Activated CD8-positive, alpha-beta T cell treated with anti-CD3 and anti-CD28 coated beads for 36 hours (primary cell): Measurements from ENCODE around the gene MCTP1. TPM values are rescaled to one million over a fixed set of nuclear protein-coding genes. Genes with fewer than 3 reads are reported as not detected.
A peak's percentile ranks its signal among the peaks of the same experiment; 100 is the strongest.

Source experiments
- ATAC-seq: fragments of 200-7000 bp; cut with Tn5 transposase; one replicate; pipeline ENCODE4 v1.10.0; 2021; ENCODE audit warnings: mild to moderate bottlenecking, moderate library complexity
- CTCF ChIA-PET: fragments of 350-600 bp; sonication (Branson Sonifier 250); formaldehyde crosslinking; loops from one replicate; lab custom pipeline; 2021; ENCODE audit warnings: antibody characterized with exemption; lab: Charles Lee
- POLR2A ChIA-PET: fragments of 350-600 bp; sonication (Branson Sonifier 250); formaldehyde crosslinking; loops from one replicate; lab custom pipeline; 2021; ENCODE audit warnings: antibody characterized with exemption; lab: Charles Lee
- DNase-seq: peaks from one replicate; pipeline ENCODE4 v3.0.0-alpha.2; 2020
- H3K27ac Mint-ChIP-seq: one replicate; pipeline ENCODE4 v1.8.0; 2021; ENCODE audit warnings: mild to moderate bottlenecking, mixed read lengths
- H3K27me3 Mint-ChIP-seq: one replicate; pipeline ENCODE4 v1.8.0; 2021; ENCODE audit warnings: mixed read lengths
- H3K36me3 Mint-ChIP-seq: one replicate; pipeline ENCODE4 v1.8.0; 2021; ENCODE audit warnings: low read depth, mixed read lengths
- H3K4me1 Mint-ChIP-seq: one replicate; pipeline ENCODE4 v1.8.0; 2021; ENCODE audit warnings: low read depth, mixed read lengths
- H3K4me3 Mint-ChIP-seq: one replicate; pipeline ENCODE4 v1.8.0; 2021; ENCODE audit warnings: mild to moderate bottlenecking, moderate library complexity, mixed read lengths
- H3K9me3 Mint-ChIP-seq: one replicate; pipeline ENCODE4 v1.8.0; 2021; ENCODE audit warnings: mixed read lengths
- intact Hi-C: fragments of 100-400 bp; cut with micrococcal nuclease; formaldehyde crosslinking; loops from one replicate; pipeline ENCODE4 v1.10.0; 2022
- total RNA-seq, 2 experiments: library from RNA; stranded (reverse); gene quantifications; one replicate each; pipeline ENCODE4 v1.2.3, GENCODE V29; 2021
- TF ChIP-seq, protein P1 (sequence below): fragments of 200-600 bp; IDR thresholded peaks from one replicate; pipeline ENCODE4 v1.8.0; 2022; ENCODE audit warnings: antibody characterized with exemption, mild to moderate bottlenecking

MCTP1 gene
- total RNA-seq, 2 experiments from 2014 or later = 0.20 to 0.40 TPM

DNA sequence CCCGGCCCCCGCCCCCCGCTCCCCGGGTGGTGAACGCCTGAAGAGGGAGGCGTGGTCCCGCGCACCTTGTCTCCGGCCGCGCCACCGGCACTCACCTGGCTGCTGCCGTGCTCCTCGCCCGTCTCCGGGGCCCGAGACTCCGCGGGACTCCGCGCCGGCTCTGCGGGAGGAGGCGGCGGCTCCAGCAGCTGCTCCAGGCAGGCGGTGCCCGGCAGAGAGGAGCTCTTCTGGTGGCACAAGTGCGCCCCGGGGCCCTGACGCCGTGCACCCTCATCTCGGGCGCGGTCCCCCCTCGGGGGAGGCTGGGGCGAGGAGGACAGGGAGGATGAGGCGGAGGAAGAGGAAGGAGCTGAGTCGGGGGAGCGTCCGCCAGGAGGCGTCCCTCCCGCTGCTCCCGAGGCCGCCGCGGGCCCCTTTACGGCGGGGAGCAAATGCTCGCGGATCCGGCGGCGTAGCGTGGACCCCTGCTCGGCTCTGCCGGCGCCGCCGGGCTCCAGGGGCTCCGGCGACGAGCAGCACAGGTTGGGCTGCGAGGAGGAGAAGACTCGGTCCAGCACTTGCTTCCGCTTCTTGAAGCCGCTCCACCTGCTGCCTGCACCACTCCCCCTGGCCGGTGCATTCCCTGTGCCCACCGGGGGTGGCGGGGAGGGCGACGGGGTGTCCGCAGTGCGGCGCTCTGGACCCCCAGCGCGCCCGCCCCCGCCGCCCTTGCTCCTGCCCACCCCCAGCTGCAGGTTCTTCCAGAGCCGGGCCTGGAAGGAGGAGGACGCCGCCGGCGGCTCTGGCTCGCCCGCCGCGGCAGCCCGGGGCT lies 928 bp downstream of the MCTP1 start:
- Mint-ChIP-seq H3K4me1 (peaks cover 9% of the 10 kb centered on the region), H3K27me3 (peaks cover 42% of the 10 kb centered on the region), H3K9me3 (no peaks in the 10 kb centered on the region), H3K4me3 (peak overlapping the region; percentile 17), H3K27ac (no peak overlapping the region), H3K36me3 (no peaks in the 10 kb centered on the region)
- POLR2A ChIA-PET = interaction anchor here (0.9 kb wide), 1 partner anchor 80 kb away, joined by 3 read pairs; no protein-coding TSS in a partner anchor
- peak; percentile 33 for DNase-seq
- peak; percentile 57 for ATAC-seq
- intact Hi-C loops = no loop called here
- CTCF ChIA-PET = interaction anchor here (1.7 kb wide), 1 partner anchor 316 kb away, joined by 4 read pairs; no protein-coding TSS in a partner anchor
- TF ChIP-seq, protein P1, sequence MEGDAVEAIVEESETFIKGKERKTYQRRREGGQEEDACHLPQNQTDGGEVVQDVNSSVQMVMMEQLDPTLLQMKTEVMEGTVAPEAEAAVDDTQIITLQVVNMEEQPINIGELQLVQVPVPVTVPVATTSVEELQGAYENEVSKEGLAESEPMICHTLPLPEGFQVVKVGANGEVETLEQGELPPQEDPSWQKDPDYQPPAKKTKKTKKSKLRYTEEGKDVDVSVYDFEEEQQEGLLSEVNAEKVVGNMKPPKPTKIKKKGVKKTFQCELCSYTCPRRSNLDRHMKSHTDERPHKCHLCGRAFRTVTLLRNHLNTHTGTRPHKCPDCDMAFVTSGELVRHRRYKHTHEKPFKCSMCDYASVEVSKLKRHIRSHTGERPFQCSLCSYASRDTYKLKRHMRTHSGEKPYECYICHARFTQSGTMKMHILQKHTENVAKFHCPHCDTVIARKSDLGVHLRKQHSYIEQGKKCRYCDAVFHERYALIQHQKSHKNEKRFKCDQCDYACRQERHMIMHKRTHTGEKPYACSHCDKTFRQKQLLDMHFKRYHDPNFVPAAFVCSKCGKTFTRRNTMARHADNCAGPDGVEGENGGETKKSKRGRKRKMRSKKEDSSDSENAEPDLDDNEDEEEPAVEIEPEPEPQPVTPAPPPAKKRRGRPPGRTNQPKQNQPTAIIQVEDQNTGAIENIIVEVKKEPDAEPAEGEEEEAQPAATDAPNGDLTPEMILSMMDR = peak; percentile 31

DNA sequence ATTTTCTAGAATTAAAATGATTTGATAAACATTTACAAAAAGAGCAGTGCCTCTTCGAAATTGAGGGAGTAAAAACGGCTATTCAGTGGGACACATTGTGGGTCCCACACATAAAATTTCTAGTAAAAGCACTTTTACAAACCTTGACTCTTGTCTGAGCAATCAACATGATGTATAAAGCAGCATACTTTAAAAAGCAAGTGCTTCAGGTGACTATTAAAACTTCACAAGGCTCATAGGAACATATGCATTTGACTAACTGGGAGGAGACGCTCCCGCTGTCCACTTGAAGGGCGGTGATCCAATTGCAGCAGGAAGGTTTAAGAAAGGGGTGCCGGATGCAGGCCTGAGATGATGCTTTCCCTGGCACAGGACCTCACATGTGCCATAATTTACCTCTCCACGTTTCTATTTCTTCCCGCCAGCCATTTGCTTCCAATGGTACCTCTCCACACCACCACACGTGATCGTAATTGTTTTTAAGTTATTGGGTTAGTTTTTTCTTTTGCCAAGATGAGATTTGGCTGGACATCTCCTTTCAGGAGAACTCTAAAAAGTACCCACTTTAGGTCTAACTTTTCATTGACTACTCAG lies 1.8 kb downstream of the MCTP1 start:
- Mint-ChIP-seq H3K36me3 (no peaks in the 10 kb centered on the region), H3K9me3 (no peaks in the 10 kb centered on the region), H3K4me1 (peaks cover 9% of the 10 kb centered on the region), H3K4me3 (peak overlapping the region; percentile 33), H3K27me3 (peaks cover 39% of the 10 kb centered on the region), H3K27ac (no peak overlapping the region)
- TF ChIP-seq, protein P1 = no peak
- POLR2A ChIA-PET = interaction anchor here (0.9 kb wide), 1 partner anchor 79 kb away, joined by 3 read pairs; no protein-coding TSS in a partner anchor
- CTCF ChIA-PET = no interaction called here
- DNase-seq (no peak), ATAC-seq (no peak)
- intact Hi-C loops = no loop called here

DNA sequence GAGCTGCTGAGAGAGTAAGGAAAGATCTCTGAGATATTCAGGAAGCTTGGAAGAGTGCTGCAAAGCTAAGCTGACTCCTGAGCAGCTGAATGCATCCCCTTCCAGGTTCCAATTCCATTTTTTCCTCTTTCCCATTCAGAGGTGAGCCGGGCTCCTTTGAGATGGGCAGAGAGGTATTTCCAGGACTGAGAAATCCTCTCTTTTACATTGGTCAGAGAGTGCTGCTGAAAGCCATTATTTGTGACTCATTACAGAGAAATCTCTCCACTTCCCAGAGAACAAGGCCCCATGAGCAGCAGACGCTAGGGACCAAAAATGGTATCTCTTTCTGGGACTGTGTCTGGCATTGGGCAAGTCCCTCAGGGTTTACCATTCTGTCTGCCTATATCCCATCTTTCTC lies 3.7 kb downstream of the MCTP1 start:
- Mint-ChIP-seq H3K27me3 (peaks cover 37% of the 10 kb centered on the region), H3K9me3 (no peaks in the 10 kb centered on the region), H3K27ac (no peak overlapping the region), H3K36me3 (no peaks in the 10 kb centered on the region), H3K4me3 (no peak overlapping the region), H3K4me1 (peaks cover 9% of the 10 kb centered on the region)
- ChIA-PET POLR2A (no interaction called here), CTCF (interaction anchor here (0.7 kb wide), 1 partner anchor 313 kb away, joined by 4 read pairs; no protein-coding TSS in a partner anchor)
- no peak for DNase-seq
- no peak for ATAC-seq
- intact Hi-C loops = no loop called here
- TF ChIP-seq, protein P1 = no peak

DNA sequence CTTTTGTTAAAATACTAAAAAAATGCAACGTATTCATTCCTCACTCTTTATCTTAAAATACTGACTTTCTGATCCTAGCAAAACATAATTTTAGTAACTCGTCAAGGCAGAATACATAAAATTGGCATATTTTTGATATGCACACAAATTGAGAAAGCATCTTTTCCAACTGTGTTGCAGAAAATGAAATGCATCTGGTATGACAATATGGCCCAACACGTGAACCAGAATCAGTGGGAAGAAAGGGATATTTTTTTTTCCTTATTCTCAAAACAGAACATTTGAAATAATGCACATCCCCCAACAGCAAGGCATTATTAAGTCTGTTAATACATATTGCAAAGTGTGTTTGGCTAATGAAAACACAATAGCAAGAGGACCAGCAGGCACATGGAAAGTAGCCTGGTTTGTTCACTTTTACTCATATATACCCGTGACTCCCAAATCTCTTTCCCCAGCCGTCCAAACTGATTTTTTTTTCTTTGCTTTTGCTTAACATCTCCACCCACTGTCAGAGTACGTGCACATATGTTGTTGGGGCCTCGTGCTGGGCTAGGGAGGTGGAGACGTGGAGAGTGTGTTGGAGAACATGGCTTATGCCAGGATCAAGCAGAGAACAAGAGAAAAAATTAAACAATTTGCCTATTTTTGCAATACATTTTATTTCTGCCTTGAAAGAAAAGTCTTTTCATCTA lies 4.3 kb downstream of the MCTP1 start:
- TF ChIP-seq, protein P1 = no peak
- Mint-ChIP-seq H3K36me3 (no peaks in the 10 kb centered on the region), H3K4me1 (peaks cover 9% of the 10 kb centered on the region), H3K27me3 (peaks cover 38% of the 10 kb centered on the region), H3K4me3 (no peak overlapping the region), H3K27ac (no peak overlapping the region), H3K9me3 (no peaks in the 10 kb centered on the region)
- ChIA-PET POLR2A (no interaction called here), CTCF (interaction anchor here (0.7 kb wide), 1 partner anchor 312 kb away, joined by 4 read pairs; no protein-coding TSS in a partner anchor)
- no peak for DNase-seq
- intact Hi-C loops = no loop called here
- ATAC-seq = no peak
